ENCODE measurements around the gene HNF4A.

Gene HNF4A

DNA sequence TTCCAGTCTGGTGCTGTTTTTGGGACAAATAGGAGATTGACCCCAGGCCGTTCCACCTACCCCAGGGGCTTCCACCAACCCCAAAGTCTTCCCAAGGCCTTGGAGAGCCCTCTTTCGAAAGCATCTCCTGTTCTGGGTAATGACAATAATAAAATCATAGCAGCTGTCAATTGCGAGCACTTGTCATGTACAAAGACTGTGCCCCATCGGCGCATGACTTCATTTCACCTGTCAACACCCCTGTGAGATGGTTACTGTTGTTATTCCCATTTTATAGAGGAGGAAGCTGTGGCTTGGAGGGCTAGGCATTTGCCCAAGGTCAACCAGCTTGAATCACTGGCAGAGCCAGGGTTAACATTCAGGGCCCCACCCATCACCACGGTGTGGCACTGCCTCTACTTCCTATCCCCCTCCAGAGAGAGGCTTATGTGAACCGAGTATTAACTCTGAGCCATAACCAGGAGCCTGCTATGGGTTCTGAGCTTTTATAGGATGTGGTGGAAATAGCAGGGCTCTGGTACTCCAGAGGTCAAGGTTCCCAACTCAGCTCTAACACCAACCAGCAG is 51.2 kb downstream of the HNF4A start:
- DNase-seq = no peak

DNA sequence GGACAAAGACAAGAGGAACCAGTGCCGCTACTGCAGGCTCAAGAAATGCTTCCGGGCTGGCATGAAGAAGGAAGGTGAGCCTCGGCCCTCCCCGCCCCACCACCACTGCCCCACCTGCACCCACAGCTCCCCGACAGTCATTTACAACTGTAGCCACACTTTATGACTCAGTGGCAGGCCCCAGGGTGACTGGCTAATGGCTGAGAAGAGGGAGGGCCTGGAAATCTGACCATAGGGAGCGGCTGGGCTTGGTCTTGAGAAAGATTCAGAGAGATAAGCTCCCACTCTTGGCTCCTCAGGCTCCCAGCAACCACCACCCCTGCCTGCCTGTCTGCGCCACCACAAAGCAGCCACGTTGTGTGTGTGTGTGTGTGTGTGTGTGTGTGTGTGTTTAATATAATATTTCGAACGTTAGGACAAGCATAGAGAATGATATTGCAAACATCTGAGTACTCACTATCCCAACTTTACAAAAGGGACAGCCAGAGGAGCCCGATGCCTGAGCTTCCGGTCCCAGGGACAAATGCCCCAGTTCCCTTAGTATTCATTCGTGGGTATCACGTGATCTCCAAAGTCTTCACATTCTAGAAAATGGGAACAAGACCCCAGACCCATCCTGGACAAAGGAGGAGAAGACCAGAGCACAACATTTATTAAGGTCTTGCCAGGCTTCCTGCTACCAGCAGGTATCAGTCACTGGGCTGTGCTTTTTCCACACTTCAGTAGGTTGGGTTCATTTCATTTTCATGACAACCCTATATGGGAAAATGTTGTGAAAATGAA is 52.1 kb downstream of the HNF4A start:
- no peak for DNase-seq

- DNase-seq = no peak
These were observed 53.7 kb downstream of the HNF4A start for GRCh38 chr20:44409132-44409600.

DNA sequence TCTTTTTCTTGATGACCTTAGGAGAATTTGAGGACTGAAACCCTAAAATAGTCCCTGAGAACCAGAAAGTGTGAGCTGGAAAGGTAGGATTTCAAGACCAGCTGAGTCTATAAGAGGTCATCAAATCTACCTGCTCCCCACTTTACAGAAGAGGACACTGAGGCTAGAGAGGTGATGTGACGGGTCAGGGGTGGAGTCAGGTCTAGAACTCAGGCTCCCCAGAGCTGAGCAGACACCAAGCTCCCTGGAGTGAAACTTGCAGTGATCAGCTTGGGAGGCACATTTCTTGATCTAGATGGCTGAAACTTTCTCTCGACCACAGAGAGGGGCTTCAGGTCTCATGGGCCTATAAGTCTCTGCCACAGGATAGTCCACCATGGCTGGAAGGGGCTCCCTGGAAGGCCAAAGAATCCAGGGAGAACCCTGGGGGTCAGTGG is 55.1 kb downstream of the HNF4A start:
- no peak for DNase-seq

DNA sequence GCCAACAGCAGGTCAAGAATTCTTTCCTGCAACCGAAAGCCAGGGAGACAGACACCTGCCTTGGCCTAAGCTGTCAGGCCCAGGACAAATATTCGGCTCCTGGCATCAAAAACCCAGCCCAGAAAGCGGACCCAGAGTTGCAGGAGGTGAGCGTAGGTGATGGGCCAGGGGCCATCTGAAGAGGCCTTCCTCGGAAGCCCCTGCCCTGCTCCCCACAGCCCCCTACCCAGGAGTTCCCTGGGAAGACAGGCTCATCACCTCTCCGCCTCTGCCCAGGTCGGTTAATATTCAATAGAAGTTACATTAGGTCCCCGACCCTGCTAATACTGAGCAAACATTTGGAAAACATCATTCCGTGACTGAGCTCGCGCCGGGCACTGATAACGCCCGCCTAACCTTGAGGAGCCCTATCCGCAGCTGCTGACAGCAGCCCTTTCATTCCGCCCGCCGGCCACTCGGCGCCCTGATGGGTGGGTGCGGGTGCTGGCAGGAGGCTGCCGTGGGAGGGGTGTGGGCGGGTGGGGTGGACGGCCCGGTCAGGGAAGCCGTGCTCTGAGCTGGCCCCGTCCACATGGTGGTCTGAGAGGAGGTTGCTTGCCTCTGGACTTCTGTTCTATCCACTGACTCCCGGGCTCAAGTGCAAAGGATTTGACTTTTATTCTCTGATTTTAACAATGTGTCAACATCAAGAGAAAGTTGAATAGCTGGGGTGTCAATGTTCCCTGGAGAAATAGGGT is 55.7 kb downstream of the HNF4A start:
- DNase-seq = no peak

DNA sequence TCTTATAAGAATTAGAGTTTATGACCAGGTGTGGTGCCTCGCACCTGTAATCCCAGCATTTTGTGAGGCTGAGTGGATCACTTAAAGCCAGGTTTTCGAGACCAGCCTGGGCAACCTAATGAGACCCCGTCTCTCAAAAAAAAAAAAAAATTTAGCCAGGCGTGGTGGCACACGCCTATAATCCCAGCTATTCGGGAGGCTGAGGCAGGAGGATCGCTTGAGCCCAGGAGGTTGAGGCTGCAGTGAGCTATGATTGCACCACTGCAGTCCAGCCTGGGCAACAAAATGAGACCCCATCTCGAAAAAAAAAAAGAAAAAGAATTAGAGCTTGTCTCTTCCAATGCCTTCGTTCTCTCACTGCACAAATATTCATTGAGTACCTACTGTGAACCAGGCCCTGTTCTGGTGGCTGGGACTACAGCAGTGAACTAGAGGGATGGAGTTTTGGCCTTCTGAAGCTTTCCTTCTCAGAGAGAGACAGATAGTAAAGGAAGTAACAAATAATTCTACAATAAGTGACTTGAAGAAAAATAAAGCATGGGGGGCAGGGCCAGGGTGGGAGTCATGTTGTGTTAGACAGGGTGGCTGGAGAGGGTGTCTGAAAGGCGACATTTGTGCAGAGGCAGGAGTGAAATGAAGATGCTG is 56.4 kb downstream of the HNF4A start:
- no peak for DNase-seq

DNA sequence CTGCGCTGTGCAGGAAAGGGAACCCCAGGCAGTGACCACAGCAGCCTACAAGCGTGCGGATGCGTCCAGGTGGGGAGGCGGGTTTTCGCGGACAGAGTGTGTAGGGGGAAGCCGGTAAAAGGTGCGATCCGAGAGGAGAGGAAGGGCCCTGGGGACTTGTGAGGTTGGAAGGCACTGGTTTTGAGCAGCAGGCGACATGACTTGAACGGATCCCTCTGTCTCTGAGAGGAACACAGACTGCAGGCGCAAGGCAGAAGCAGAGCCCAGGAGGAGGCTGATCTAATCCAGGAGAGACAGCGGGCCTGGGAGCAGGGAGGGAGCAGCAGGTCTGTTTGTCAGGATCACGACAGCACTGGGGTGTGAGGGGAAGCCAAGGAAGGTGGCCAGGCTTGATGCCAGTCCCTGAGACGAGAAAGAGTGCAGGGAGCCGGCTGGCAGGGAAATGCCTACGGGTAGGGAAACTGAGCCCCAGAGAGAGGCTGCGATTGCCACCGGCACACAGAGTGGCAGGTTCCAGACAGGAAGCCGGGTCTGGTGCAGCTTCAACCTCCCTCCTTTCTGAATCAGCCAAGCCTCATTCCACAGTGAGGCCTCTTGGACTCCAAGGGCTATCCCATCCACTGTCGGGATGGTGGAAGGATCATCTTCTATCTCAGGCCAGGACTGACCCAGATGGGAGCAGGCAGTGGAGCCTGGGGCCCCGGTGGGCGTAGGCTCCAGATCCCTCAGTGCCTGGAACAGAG is 57.1 kb downstream of the HNF4A start:
- DNase-seq = no peak

GRCh38 chr20:44413575-44414345 is 58.3 kb downstream of the HNF4A start:
- no peak for DNase-seq

DNA sequence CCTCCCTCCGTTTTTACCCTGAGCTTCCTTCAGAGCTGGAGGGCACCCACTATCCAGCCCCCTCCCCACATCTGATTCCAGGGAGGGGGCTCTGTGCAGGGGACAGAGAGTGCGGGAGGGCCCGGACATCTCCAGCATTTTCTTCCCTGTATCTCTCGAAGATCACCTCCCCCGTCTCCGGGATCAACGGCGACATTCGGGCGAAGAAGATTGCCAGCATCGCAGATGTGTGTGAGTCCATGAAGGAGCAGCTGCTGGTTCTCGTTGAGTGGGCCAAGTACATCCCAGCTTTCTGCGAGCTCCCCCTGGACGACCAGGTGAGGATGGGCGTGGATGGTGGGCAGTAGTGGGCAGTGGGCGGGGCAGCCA is 58.8 kb downstream of the HNF4A start:
- DNase-seq = no peak

- DNase-seq = no peak
These were observed 59.3 kb downstream of the HNF4A start for GRCh38 chr20:44414808-44415207.

- DNase-seq = no peak
These were observed 60.6 kb downstream of the HNF4A start for GRCh38 chr20:44415833-44416715.

- DNase-seq = no peak
These were observed 62.8 kb downstream of the HNF4A start for GRCh38 chr20:44418069-44418905.

DNA sequence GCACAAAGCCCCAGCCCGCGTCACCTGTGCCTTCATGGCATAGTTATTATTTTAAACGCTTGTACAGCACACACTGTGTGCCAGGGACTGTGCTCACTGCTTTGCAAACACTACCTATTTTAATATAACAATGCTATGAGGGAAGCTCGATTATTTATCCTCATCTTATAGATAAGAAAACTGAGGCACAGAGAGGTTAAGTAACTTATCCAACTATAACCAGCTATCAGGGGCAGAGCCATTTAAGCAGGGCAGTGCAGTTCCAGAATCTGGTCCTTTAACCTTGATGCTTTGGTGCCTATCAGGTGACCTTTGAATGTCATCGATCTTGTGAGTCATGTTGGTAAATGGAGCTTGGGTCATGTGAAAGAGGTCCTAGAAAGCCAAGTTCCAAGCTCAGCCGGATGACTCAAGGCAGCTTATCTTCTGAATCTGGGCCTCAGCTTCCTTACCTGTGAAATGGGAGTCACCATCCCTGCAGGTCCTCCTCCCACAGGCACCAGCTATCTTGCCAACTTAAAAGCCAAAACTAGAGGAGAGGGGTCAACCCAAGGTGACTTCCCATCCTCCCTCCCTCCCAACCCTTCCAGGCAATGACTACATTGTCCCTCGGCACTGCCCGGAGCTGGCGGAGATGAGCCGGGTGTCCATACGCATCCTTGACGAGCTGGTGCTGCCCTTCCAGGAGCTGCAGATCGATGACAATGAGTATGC is 63.8 kb downstream of the HNF4A start:
- DNase-seq = no peak

DNA sequence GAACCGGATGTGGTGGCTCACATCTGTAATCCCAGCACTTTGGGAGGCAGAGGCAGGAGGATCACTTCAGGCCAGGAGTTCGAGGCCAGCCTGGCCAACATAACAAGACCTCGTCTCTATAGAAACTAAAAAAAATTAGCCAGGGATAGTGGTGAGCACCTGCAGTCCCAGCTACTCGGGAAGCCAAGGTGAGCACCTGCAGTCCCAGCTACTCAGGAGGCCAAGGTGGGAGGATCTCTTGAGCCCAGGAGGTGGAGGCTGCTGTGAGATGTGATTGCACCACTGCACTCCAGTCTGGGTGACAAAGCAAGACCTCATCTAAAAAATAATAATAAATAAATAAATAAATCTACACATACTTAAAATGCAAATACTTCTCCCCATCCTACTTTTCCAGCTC is 65.0 kb downstream of the HNF4A start:
- no peak for DNase-seq

DNA sequence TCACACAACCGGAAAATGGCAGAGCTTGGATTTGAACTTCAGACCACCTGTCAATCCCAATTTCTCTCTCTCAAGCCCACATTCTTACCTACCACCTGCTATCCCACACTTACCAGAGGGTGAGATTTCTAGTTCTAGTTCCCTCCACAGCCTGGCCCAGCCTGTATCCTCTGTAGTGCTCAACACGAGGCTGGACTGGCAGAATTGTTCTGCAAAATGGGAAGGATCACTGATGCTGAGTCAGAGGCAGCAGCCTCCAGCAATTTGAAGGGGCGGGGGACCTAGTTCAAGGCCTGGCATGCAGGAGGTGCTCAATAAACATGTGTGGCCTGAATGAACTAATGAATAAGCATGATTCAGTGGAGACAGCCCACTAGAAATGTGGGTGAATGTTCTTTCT is 66.6 kb downstream of the HNF4A start:
- no peak for DNase-seq

- DNase-seq = no peak
These were observed 68.0 kb downstream of the HNF4A start for GRCh38 chr20:44423480-44423879.

GRCh38 chr20:44424039-44424495 is 68.6 kb downstream of the HNF4A start:
- no peak for DNase-seq

GRCh38 chr20:44425923-44426322 is 70.4 kb downstream of the HNF4A start:
- DNase-seq = no peak
